Liver (tissue), 3 donors: ENCODE data around the gene SETD6.
A peak's percentile ranks its signal among the peaks of the same experiment; 100 is the strongest.

Source experiments
- EGR1 ChIP-seq, 2 donors: IDR thresholded peaks; 2 replicates each; pipeline ENCODE4 v1.6.1; 2016 to 2018; ENCODE audit warnings: antibody characterized with exemption in 2 of 2, low read depth in 2 of 2
- GABPA ChIP-seq, 2 donors: IDR thresholded peaks in 1 of 2; conservative IDR thresholded peaks in 1 of 2; 2 replicates each; pipeline ENCODE4 v1.6.1; 2016; ENCODE audit warnings: antibody characterized with exemption in 2 of 2, mild to moderate bottlenecking in 1 of 2, moderate library complexity in 1 of 2
- RAD21 ChIP-seq, 2 donors: IDR thresholded peaks; 2 replicates each; pipeline ENCODE4 v1.6.1; 2016; ENCODE audit warnings: antibody characterized with exemption in 2 of 2, mild to moderate bottlenecking in 2 of 2
- SP1 ChIP-seq: IDR thresholded peaks from 2 replicates; pipeline ENCODE4 v1.6.1; 2018; ENCODE audit warnings: antibody characterized with exemption, mild to moderate bottlenecking
- TAF1 ChIP-seq: conservative IDR thresholded peaks from 2 replicates; pipeline ENCODE4 v1.6.1; 2016; ENCODE audit warnings: antibody characterized with exemption, mild to moderate bottlenecking
- YY1 ChIP-seq: IDR thresholded peaks from 2 replicates; pipeline ENCODE4 v1.6.1; 2016; ENCODE audit warnings: antibody characterized with exemption, mild to moderate bottlenecking
- TF ChIP-seq, protein P1 (sequence below): IDR thresholded peaks from 2 replicates; pipeline ENCODE4 v1.6.1; 2016; ENCODE audit warnings: antibody characterized with exemption, mild to moderate bottlenecking
- TF ChIP-seq, protein P2 (sequence below): fragments of 150-350 bp; IDR thresholded peaks from 2 replicates; pipeline ENCODE4 v1.5.1; 2017; ENCODE audit warnings: improper control_type of control experiment, low read depth, low read length; ENCODE audit not compliant: missing input control
- TF ChIP-seq, protein P3 (sequence below): IDR thresholded peaks from 2 replicates; pipeline ENCODE4 v1.6.1; 2016; ENCODE audit warnings: antibody characterized with exemption
- TF ChIP-seq, protein P4 (sequence below): IDR thresholded peaks from 2 replicates; pipeline ENCODE4 v1.6.1; 2016; ENCODE audit warnings: antibody characterized with exemption
- donor health status: healthy.
- donor health status: healthy.

DNA sequence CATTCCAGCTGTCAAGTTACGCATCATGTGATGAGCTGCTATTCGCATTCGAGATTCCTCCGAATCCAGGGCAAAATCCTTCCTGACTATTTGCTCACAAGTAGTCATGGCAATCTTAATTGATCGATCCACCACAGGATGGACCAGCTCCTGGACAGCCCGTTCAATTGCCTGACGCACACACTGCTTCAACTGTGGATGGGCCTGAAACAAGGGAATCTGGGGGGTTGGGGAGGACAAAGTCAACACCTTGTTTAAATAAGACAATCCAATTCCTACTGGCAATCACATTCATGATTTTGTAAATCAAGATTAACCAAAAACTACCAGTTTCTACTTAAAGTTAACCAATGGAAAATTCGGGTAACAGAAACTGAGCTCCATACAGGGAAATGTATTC lies 28.4 kb downstream of the SETD6 start:
- TF ChIP-seq, protein P1, sequence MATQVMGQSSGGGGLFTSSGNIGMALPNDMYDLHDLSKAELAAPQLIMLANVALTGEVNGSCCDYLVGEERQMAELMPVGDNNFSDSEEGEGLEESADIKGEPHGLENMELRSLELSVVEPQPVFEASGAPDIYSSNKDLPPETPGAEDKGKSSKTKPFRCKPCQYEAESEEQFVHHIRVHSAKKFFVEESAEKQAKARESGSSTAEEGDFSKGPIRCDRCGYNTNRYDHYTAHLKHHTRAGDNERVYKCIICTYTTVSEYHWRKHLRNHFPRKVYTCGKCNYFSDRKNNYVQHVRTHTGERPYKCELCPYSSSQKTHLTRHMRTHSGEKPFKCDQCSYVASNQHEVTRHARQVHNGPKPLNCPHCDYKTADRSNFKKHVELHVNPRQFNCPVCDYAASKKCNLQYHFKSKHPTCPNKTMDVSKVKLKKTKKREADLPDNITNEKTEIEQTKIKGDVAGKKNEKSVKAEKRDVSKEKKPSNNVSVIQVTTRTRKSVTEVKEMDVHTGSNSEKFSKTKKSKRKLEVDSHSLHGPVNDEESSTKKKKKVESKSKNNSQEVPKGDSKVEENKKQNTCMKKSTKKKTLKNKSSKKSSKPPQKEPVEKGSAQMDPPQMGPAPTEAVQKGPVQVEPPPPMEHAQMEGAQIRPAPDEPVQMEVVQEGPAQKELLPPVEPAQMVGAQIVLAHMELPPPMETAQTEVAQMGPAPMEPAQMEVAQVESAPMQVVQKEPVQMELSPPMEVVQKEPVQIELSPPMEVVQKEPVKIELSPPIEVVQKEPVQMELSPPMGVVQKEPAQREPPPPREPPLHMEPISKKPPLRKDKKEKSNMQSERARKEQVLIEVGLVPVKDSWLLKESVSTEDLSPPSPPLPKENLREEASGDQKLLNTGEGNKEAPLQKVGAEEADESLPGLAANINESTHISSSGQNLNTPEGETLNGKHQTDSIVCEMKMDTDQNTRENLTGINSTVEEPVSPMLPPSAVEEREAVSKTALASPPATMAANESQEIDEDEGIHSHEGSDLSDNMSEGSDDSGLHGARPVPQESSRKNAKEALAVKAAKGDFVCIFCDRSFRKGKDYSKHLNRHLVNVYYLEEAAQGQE, result no peak
- TF ChIP-seq, protein P2, sequence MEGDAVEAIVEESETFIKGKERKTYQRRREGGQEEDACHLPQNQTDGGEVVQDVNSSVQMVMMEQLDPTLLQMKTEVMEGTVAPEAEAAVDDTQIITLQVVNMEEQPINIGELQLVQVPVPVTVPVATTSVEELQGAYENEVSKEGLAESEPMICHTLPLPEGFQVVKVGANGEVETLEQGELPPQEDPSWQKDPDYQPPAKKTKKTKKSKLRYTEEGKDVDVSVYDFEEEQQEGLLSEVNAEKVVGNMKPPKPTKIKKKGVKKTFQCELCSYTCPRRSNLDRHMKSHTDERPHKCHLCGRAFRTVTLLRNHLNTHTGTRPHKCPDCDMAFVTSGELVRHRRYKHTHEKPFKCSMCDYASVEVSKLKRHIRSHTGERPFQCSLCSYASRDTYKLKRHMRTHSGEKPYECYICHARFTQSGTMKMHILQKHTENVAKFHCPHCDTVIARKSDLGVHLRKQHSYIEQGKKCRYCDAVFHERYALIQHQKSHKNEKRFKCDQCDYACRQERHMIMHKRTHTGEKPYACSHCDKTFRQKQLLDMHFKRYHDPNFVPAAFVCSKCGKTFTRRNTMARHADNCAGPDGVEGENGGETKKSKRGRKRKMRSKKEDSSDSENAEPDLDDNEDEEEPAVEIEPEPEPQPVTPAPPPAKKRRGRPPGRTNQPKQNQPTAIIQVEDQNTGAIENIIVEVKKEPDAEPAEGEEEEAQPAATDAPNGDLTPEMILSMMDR, result no peak
- TF ChIP-seq, protein P3, sequence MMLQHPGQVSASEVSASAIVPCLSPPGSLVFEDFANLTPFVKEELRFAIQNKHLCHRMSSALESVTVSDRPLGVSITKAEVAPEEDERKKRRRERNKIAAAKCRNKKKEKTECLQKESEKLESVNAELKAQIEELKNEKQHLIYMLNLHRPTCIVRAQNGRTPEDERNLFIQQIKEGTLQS, result no peak
- TF ChIP-seq TAF1 (no peak), GABPA (IDR thresholded peaks at IDR 0.05 in 1 of 2, conservative IDR thresholded peaks at IDR 0.05 in 1 of 2) (no peak), YY1 (peak; percentile 44), EGR1 (IDR thresholded peaks at IDR 0.05; ENCODE audit: low read depth in 2 of 2) (no peak), SP1 (peak; percentile 21), RAD21 (IDR thresholded peaks at IDR 0.05) (peak in 1 of 2 donors; percentile 18)
- TF ChIP-seq, protein P4, sequence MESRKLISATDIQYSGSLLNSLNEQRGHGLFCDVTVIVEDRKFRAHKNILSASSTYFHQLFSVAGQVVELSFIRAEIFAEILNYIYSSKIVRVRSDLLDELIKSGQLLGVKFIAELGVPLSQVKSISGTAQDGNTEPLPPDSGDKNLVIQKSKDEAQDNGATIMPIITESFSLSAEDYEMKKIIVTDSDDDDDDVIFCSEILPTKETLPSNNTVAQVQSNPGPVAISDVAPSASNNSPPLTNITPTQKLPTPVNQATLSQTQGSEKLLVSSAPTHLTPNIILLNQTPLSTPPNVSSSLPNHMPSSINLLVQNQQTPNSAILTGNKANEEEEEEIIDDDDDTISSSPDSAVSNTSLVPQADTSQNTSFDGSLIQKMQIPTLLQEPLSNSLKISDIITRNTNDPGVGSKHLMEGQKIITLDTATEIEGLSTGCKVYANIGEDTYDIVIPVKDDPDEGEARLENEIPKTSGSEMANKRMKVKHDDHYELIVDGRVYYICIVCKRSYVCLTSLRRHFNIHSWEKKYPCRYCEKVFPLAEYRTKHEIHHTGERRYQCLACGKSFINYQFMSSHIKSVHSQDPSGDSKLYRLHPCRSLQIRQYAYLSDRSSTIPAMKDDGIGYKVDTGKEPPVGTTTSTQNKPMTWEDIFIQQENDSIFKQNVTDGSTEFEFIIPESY, result no peak
